B cell (primary cell): Measurements from ENCODE around the gene MFSD6.

Experiments used
- CTCF ChIP-seq: fragments of 200-600 bp; IDR thresholded peaks from one replicate; pipeline ENCODE4 v1.8.0; 2022; ENCODE audit warnings: antibody characterized with exemption, mild to moderate bottlenecking
- EZH2 ChIP-seq: IDR thresholded peaks from 2 replicates; pipeline ENCODE4 v1.6.1; 2012; ENCODE audit warnings: borderline replicate concordance, low read depth, mild to moderate bottlenecking, moderate library complexity, low read length; ENCODE audit not compliant: insufficient read depth, poor library complexity, severe bottlenecking

GRCh38 chr2:190546734-190547133 is 138.6 kb downstream of the MFSD6 start:
- no peak for TF ChIP-seq CTCF
- no peak for TF ChIP-seq EZH2
